Measurements from ENCODE around the gene GNAT3. TPM values are rescaled to one million over a fixed set of nuclear protein-coding genes. Genes with fewer than 3 reads are reported as not detected.

The GNAT3 gene
- total RNA-seq, 4 donors from 2014 or later = not detected

DNA sequence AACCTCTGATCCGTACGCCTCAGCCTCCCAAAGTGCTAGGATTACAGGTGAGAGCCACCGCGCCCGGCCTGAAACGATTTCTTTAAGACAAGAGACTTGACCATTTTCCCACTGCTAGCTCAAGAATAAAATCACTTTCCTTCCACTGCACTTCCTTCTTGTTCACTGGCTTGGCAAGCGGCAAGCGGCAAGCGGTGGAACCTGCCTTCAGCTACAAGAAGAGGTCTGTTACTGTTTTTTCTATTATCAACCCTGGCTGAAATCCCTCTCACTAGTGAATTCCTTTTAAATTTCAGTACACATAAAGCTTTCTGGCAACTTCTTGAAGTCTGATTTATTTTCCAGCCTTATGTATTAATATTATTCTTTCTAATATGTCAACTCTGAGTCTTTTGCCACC lies 12.8 kb upstream of the GNAT3 start:
- Histone ChIP-seq H3K27ac (no peak overlapping the region), H3K27me3 (no peaks in the 10 kb centered on the region), H3K36me3 (no peaks in the 10 kb centered on the region), H3K9me3 (no peaks in the 10 kb centered on the region), H3K4me3 (no peak overlapping the region), H3K4me1 (no peaks in the 10 kb centered on the region)
- DNase-seq = no peak
- TF ChIP-seq POLR2A (IDR thresholded peaks at IDR 0.05) = no peak
- TF ChIP-seq, protein P1, sequence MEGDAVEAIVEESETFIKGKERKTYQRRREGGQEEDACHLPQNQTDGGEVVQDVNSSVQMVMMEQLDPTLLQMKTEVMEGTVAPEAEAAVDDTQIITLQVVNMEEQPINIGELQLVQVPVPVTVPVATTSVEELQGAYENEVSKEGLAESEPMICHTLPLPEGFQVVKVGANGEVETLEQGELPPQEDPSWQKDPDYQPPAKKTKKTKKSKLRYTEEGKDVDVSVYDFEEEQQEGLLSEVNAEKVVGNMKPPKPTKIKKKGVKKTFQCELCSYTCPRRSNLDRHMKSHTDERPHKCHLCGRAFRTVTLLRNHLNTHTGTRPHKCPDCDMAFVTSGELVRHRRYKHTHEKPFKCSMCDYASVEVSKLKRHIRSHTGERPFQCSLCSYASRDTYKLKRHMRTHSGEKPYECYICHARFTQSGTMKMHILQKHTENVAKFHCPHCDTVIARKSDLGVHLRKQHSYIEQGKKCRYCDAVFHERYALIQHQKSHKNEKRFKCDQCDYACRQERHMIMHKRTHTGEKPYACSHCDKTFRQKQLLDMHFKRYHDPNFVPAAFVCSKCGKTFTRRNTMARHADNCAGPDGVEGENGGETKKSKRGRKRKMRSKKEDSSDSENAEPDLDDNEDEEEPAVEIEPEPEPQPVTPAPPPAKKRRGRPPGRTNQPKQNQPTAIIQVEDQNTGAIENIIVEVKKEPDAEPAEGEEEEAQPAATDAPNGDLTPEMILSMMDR (IDR thresholded peaks at IDR 0.05) = no peak
- intact Hi-C loops (cut with DNase I; ENCODE audit: low total_unique reads) = no loop called here

DNA sequence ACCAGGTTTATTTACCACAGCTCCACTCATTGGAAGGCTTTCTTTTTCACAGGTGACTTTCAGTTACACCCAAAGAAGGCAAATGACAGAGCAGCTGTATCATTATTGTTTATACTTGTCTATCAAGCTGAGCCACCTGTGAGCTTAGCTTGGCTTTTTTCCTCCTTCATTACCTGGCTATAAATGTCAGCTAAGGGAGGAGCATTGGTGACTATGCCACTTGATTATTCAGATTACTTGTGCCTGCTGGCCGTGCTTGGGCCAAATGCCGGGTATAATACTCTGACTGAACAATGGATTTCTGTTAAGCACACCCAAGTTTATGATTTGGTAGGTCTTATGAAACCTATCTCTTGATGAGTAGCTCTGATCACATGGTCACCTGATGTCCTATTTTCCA lies 9.9 kb upstream of the GNAT3 start:
- Histone ChIP-seq H3K27ac (no peak overlapping the region), H3K36me3 (no peaks in the 10 kb centered on the region), H3K4me3 (no peak overlapping the region), H3K27me3 (no peaks in the 10 kb centered on the region), H3K9me3 (no peaks in the 10 kb centered on the region), H3K4me1 (no peaks in the 10 kb centered on the region)
- no peak for DNase-seq
- TF ChIP-seq POLR2A (IDR thresholded peaks at IDR 0.05) = no peak
- TF ChIP-seq, protein P1 (IDR thresholded peaks at IDR 0.05) = no peak
- intact Hi-C loops (cut with DNase I; ENCODE audit: low total_unique reads) = no loop called here

DNA sequence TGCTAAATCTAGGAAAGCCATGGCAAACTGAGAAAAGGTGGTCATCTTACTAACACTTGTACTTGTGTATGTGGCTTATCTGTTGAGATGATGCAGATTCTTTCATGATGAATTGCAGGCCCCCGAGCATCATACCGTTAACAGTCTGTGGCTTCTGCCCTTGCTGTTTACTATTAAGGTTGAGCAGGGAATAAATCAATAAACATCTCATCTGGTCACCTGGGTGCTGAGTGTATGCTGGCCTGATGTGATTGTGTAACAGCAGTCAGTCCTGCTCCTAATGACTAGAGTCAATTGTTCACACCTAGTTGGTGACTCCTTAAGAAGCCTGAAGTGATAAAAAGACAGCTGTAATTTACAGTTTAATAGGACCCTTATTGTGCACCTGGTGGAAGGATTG lies 8.3 kb upstream of the GNAT3 start:
- Histone ChIP-seq H3K9me3 (no peaks in the 10 kb centered on the region), H3K27me3 (no peaks in the 10 kb centered on the region), H3K4me1 (no peaks in the 10 kb centered on the region), H3K36me3 (no peaks in the 10 kb centered on the region), H3K4me3 (no peak overlapping the region), H3K27ac (no peak overlapping the region)
- no peak for DNase-seq
- TF ChIP-seq, protein P1 (IDR thresholded peaks at IDR 0.05) = no peak
- no peak for TF ChIP-seq POLR2A (IDR thresholded peaks at IDR 0.05)
- intact Hi-C loops (cut with DNase I; ENCODE audit: low total_unique reads) = no loop called here

DNA sequence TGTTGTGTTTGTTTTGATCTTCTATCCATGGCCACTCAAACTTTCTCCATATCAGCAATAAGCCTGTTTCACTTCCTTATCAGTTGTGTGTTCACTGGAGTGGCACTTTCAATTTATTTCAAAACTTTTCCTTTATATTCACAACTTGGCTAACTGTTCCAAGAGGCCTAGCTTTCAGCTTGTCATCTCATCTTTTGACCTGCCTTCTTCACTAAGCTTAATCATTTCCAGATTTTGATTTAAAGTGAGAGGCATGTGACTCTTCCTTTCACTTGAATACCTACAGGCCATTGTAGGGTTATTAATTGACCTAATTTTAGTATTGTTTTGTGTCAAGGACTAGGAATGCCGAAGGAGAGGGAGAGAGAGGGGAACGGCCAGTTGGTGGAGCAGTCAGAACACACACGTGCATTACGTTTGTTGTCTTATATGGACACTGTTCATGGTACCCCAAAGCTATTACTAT lies 5.5 kb upstream of the GNAT3 start:
- Histone ChIP-seq H3K4me1 (no peaks in the 10 kb centered on the region), H3K36me3 (no peaks in the 10 kb centered on the region), H3K9me3 (no peaks in the 10 kb centered on the region), H3K27ac (no peak overlapping the region), H3K27me3 (no peaks in the 10 kb centered on the region), H3K4me3 (no peak overlapping the region)
- intact Hi-C loops (cut with DNase I; ENCODE audit: low total_unique reads) = no loop called here
- TF ChIP-seq, protein P1 (IDR thresholded peaks at IDR 0.05) = no peak
- DNase-seq = no peak

DNA sequence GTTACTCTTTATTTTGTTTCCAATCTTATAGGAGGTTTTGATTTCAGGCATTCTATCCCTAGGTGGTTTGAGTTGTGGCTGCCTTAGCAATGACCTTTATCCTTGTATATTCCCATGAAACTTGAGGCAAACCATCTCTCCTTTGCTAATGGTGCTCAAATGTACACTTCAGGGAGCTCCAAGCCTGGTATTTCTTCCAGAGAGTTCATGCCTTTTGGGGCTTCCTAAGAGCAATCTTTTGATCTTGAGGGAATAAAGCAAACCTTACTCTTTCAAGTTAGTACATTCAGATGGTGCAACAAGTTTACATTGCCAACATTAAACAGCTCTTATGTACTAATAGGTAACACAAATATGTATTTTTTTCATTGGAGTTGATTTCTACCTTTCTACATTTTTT lies 3.4 kb upstream of the GNAT3 start:
- no peaks in the 10 kb centered on the region for H3K9me3 ChIP-seq
- no peak for TF ChIP-seq POLR2A (IDR thresholded peaks at IDR 0.05)
- TF ChIP-seq, protein P1 (IDR thresholded peaks at IDR 0.05) = no peak
- H3K4me1 ChIP-seq = no peaks in the 10 kb centered on the region
- no peak overlapping the region for H3K4me3 ChIP-seq
- no peak overlapping the region for H3K27ac ChIP-seq
- DNase-seq = no peak
- intact Hi-C loops (cut with DNase I; ENCODE audit: low total_unique reads) = no loop called here
- no peaks in the 10 kb centered on the region for H3K27me3 ChIP-seq
- H3K36me3 ChIP-seq = no peaks in the 10 kb centered on the region

Measured in uterus (tissue), 4 donors.